Gastroesophageal sphincter (tissue), 3 donors: ENCODE data around the gene PRUNE2.

Experiments
- EP300 ChIP-seq: sonication (generic); formaldehyde crosslinking; IDR thresholded peaks from one replicate; pipeline ENCODE4 v1.6.1; 2017; ENCODE audit warnings: antibody characterized with exemption, mild to moderate bottlenecking
- POLR2A ChIP-seq, 2 donors: fragments of 450-650 bp; IDR thresholded peaks; one replicate each; pipeline ENCODE4 v1.6.1; 2017; ENCODE audit warnings: antibody characterized with exemption in 2 of 2, mild to moderate bottlenecking in 2 of 2, moderate library complexity in 1 of 2
- POLR2AphosphoS5 ChIP-seq: sonication (generic); formaldehyde crosslinking; IDR thresholded peaks from one replicate; pipeline ENCODE4 v1.6.1; 2017; ENCODE audit warnings: antibody characterized with exemption
- TF ChIP-seq, protein P1 (sequence below), 4 experiments: fragments of 200-600 bp in 2 of 4; fragments of 450-650 bp in 2 of 4; sonication (generic) in 1 of 4; IDR thresholded peaks; one replicate each; pipeline ENCODE4 v1.5.1; 2017 to 2019; ENCODE audit warnings: antibody characterized with exemption in 4 of 4, mild to moderate bottlenecking in 2 of 4, moderate library complexity in 2 of 4

DNA sequence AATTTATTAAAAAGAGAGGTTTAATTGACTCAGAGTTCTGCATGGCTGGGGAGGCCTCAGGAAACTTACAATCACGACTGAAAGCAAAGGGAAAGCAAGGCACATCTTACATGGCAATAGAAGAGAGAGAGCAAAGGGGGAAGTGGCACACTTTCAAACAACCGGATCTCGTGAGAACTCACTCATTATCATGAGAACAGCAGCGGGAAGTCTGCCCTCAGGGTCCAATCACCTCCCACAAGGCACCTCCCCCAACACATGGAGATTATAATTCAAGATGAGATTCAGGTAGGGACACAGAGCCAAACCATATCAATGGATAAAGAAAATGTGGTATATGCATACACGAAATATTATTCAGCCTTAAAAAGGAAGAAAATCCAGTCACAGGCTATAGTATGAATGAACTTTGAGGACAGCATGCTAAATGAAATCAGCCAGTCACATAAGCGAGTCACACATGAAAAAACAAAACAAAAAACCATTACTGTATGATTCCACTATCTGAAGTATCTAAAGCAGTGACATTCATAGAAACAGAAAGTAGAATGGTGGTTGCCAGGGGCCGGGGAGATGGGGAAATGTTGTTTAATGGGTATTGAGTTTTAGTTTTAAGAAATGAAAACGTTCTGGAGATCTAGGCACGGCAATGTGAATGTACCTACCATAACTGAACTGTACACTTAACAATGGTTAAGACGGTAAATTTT is 225.0 kb downstream of the PRUNE2 start:
- TF ChIP-seq, protein P1, sequence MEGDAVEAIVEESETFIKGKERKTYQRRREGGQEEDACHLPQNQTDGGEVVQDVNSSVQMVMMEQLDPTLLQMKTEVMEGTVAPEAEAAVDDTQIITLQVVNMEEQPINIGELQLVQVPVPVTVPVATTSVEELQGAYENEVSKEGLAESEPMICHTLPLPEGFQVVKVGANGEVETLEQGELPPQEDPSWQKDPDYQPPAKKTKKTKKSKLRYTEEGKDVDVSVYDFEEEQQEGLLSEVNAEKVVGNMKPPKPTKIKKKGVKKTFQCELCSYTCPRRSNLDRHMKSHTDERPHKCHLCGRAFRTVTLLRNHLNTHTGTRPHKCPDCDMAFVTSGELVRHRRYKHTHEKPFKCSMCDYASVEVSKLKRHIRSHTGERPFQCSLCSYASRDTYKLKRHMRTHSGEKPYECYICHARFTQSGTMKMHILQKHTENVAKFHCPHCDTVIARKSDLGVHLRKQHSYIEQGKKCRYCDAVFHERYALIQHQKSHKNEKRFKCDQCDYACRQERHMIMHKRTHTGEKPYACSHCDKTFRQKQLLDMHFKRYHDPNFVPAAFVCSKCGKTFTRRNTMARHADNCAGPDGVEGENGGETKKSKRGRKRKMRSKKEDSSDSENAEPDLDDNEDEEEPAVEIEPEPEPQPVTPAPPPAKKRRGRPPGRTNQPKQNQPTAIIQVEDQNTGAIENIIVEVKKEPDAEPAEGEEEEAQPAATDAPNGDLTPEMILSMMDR (IDR thresholded peaks at IDR 0.05), result no peak
- TF ChIP-seq POLR2AphosphoS5 (no peak), POLR2A (IDR thresholded peaks at IDR 0.05) (no peak), EP300 (no peak)
